Jurkat, Clone E6-1 (cell line): Measurements from ENCODE around the gene CHMP4A. TPM values are rescaled to one million over a fixed set of nuclear protein-coding genes. Genes with fewer than 3 reads are reported as not detected.
A peak's percentile ranks its signal among the peaks of the same experiment; 100 is the strongest.

Experiments used
- DNase-seq: peaks from one replicate; pipeline ENCODE4 v3.0.0-alpha.2; 2011; ENCODE audit warnings: low read depth, low spot score
- H3K4me3 ChIP-seq: 2 replicates; pipeline ENCODE4 v1.5.1; 2011; ENCODE audit warnings: mild to moderate bottlenecking, low read length, control low read depth, moderate library complexity
- polyA plus RNA-seq: library from polyadenylated mRNA; unstranded; fragments of >200 nt; gene quantifications from one replicate; pipeline ENCODE4 v1.2.1, GENCODE V29; 2012; ENCODE audit warnings: missing spikeins; ENCODE audit not compliant: insufficient read length, insufficient read depth

Gene CHMP4A, protein sequence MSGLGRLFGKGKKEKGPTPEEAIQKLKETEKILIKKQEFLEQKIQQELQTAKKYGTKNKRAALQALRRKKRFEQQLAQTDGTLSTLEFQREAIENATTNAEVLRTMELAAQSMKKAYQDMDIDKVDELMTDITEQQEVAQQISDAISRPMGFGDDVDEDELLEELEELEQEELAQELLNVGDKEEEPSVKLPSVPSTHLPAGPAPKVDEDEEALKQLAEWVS
- 114 TPM for polyA plus RNA-seq

DNA sequence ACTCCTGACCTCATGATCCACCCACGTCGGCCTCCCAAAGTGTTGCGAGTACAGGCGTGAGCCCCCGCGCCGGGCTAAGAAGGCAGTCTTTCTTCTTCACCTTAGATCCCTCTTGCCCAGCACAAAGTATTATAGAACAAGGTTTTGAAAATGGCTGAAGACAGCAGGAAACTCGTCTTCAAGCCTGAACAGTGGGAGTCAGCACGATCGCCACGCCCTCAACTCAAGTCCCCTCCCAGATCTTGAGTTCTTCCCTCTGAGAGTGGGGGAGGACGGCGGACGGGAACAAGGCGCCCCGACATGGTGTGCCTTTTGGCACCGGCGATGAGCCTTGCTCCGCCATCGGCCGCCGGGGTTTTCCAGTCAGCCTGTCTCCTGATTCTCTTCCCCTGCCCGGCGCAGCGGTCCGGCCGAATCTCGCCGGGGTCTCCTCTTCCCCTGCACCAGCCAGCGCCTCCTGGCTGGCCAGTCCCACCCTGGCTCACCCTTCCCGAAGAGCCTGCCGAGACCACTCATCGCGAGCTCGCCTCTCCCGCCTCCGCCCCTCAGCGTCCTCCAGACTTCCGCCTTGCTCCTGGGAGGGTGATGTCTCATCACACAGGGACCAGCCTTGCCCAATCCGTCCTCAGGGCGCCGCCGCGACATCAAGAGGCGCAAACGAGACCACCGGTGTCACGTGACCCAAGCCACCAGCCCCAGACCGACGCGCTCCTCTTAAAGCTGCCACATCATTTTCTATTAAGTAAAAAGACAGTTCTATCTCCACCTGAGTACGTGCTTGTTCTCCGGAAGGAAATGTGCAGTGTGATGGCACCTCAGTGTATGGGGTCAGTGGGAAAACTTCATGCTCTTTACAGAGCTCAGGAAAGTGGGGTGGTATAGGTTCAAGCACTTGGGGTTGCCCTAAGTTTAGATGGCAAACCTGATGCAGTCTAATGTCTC lies at the start of gene CHMP4A:
Gene CHMP4A, minus strand, starts transcription at position 565 of the 942 bp plus-strand sequence. Its CDS starts 49 bp downstream, at position 516.
- DNase-seq, result peak; percentile 96
- peak within 1 kb of the TSS; percentile 85 for H3K4me3 ChIP-seq

DNA sequence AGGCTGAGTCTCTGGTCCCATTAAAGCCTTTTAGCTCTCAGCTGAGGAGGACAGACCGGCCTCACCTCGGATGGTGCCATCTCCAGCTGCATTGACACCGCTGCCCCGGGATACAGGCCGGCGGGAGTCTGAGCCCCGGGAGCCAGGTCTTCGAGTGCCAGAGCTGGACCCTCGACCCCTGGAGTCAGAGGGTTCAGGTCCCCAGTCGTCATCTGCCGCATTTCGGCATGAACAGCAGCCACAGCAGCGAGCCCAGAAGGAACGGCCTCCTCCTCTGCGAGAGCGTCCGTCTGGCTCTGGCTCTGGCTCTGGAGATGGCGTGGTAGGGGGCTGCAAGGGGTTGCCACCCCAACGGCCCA lies 48.7 kb upstream of the CHMP4A start:
- DNase-seq, result no peak
- H3K4me3 ChIP-seq, result no peak overlapping the region

DNA sequence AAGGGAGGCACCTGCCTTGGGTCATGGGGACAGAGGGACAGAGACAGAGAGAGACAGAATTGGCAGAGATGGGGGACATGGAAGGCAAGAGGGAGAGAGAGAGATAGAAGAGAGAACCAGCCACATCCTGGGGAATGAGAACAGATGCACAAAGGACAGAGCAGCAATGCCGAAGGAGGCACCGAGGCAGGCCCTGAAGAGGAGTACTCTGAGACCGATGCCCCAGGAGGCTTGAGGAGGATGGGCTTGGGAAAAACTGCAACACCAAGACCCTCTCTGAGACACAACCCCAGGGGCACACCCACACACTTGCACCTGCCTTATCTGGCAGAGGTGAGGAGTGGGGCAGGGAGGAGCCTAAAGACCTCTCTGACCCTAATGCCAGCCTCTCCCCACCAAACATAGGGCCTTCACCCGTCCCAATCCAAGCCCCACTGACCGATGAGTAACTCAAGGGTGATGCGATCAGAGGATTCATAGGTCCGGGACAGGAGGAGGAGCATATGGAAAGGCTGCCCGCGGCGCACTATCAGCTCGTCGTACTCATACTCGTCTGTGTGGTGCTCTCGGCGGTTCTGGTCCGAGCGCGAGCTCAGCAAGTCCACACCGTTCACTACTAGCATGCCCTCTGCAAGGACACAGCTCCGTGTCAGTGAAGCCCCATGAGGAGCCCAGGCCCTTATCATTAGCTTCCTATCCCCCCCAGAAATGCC lies 48.1 kb upstream of the CHMP4A start:
- no peak for DNase-seq
- H3K4me3 ChIP-seq, result no peak overlapping the region

DNA sequence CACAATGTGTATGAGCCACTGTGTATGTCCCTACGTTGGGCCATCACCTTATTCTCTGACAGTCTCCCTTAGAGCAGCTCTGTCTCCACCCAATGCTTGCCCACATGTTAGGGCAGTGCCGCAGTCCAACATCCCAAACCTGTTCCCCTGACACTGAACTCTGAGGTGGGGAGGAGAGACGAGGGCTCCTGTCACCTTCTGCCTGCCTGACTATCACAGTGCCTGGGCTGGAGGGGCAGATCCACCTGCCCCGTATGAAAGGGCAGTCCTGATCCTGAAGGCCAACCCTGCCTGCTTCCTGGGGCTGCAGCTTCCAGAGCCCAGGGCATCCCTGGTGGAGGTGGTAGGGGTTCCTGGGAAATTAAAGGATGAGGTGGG lies 47.5 kb upstream of the CHMP4A start:
- H3K4me3 ChIP-seq, result no peak overlapping the region
- no peak for DNase-seq

DNA sequence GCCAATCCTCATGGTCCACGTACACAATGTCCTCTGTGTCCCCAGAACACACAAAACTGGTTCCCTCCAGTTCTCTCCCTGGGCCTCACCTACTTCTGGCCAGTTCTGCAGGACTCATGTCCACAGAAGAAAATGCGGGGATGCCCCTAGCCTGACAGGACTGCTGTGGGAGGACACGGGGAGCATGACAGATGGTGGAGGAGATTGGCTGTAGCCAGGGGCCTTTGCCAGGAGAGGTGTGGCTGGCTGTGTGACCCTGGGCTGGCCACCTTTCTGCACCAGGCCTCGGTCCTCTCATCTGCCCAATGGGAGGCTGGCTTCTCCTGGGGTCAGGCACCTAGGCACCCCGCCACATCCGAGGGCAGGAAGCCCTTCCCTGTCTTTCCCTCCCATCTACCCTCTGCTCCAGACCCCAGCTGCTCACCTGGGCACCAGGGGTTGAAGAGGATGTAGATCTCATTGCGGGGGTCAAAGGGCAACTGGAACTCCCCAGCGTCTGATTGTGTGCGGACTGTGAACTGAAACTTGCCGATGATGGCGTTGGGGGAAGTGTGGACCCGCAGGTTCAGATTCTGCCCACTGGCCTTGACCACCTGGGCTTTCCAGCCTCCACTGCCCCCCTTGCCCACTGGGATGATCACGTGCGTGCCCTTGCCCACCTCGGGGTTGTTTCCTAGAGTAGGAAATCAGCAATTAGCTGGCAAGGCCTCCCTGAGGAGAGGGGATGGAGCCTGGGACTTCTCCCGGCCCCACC lies 46.9 kb upstream of the CHMP4A start:
- H3K4me3 ChIP-seq, result no peak overlapping the region
- no peak for DNase-seq

DNA sequence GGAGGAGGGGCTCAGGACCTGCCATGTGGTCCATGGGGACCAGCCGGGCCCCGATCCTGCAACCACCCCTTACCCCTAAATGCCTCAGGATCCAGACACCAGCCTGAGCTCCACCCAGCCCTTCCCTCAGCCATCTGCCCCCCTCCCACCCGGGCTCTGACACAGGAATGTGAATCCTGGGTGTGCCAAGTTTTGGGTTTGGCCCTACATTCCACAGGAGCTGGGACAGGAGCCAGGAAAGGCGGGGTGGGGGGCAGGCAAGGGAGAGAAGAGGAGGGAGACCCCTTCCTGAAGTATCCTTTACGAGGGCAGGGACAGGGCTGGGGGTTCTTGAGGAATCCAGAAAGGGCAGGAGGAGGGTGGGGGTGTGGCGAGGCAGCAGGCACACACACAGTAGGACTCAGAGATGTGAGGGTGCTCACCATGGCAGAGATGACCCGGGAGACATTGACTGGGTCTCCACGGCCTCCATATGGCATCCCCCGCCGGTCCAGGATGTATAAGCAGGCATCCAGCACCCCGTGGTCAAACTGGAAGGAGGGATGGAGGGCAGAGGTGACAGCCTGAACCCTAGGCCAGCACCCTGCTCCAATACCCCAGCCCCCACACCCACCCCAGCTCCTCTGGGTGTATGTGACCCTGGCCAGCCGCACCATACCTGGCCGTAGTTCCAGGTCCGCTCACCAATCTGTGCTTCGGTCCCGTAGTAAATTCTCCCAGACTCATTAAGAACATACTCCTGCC lies 46.2 kb upstream of the CHMP4A start:
- no peak for DNase-seq
- no peak overlapping the region for H3K4me3 ChIP-seq

DNA sequence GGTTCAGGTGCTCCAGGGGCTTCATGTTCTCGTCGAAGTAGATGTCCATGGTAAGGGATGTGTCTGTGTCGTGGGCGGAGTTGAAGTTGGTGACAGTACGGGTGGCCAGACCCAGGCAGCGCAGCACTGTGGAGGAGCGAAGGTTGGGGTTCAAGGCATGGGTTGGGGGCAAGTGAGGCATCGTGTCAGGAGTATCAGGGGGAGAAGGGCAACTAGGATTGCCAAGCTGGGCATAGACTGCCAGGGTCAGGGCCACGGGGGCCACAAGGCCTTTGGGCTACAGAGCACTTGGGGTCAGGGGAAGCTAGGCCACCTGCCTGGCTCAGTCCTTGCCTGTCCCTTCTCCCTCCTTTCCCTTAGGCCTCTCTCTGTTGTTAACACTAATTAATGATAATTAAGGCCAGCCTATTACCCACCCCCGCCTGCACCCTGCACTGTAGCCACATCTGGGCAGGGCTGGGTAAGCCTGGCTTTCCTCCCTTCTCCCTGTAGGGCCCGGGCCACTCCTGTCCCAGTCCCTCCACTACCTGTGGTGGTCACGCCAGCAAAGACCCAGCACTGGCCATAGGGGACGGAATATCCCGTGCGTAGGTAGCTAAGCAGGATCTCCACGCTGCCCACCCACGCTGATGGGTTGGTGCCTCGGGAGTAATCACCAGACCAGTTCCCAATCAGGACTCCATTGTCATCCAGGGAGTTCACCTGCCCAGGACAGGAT lies 45.4 kb upstream of the CHMP4A start:
- DNase-seq, result no peak

DNA sequence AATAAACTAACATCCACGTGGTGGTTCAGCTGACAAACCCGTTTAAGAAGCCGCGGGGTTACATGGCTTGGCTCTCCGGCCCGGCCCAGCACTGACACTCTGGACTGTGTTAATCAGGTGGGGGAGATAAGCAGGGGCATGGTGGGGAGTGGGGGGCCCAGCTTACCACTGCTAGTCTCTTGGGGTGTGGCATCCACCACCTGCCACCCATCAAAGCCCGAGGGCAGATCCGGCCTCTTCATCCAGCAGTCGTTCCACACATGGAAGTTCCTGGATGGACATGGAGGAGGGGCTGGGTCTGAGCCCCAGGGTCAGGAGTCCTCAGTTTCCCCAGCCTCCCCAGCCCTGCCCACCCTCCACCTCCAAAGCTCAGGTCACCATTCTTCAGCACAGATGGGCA lies 44.8 kb upstream of the CHMP4A start:
- no peak overlapping the region for H3K4me3 ChIP-seq
- no peak for DNase-seq

More for the DNA sequence above, 45.4 kb upstream of the CHMP4A start:
- H3K4me3 ChIP-seq, result no peak overlapping the region

DNA sequence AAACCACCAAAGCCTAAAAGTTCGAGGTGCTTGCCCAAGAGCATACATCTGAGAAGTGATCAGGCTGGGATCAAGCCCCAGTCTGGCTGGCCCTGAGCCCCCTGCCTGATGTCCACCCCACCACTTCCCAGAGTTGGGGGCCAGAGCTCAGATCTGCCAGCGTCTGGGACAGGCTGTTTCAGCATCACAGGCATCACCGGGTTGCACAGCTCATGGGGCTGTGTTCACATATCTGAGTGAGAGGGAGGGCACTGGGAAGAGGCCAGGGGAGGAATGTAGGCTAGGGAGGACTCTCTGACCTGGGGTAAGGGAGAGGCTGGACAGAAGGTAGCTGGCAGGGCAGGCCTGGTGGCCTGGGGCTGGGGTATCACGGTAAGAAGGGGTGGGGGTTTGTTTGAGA lies 43.7 kb upstream of the CHMP4A start:
- no peak for DNase-seq
- H3K4me3 ChIP-seq, result no peak overlapping the region

DNA sequence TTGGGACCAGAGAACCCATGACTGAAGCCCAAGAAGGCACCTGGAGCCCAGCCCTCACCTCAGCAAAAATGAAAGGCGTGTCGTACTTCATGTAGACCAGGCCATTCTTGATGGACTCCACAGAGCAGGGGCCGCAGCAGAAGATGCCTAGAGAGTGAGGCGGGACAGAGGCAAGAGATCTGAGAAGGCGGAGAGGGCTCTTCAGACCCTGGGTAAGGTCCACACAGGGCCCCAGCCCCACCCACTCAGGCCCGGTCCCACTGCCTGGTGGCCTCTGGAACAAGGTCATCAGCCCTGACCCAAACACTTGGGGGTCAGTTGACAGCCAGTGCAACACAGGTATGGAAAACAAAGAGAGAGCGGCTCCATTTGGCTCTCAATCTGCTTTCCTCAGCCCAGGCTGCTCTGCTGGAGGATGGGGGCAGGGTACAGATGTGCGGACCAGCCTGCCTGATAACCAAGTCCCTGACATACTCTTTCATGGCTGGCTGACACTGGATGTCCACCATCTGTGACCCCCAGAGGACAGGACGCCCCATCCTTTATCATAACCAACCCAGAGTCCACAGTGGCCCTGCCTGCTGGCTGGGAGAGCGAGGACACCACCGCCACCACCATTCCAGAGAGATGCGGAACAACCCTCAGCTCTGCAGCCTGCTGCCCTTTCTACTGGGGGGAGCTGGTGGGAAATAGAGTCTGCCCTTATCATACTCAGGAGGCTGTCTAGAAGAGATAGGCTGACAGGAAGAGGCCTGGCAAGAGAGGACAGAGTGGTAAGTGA lies 42.8 kb upstream of the CHMP4A start:
- H3K4me3 ChIP-seq, result no peak overlapping the region
- no peak for DNase-seq

DNA sequence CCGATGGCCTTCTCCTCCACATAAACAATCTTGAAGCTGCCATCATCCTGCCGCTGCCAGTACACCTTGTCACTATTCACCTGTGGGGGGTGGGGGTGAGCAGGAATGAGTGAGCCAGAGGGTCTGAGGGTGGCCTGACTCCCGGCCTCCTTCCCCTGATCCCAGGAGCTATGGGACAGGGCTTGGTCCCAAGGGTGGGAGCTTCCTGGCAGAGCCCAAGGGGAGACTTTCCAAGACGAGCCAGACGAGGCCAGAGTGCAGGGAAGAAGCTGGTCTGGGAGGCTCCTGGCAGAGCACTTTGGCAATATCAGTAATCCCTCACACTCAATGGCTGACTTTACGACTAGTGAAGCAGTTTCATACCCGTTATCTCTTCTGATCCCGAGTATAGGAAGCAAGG lies 42.1 kb upstream of the CHMP4A start:
- no peak for DNase-seq
- no peak overlapping the region for H3K4me3 ChIP-seq

DNA sequence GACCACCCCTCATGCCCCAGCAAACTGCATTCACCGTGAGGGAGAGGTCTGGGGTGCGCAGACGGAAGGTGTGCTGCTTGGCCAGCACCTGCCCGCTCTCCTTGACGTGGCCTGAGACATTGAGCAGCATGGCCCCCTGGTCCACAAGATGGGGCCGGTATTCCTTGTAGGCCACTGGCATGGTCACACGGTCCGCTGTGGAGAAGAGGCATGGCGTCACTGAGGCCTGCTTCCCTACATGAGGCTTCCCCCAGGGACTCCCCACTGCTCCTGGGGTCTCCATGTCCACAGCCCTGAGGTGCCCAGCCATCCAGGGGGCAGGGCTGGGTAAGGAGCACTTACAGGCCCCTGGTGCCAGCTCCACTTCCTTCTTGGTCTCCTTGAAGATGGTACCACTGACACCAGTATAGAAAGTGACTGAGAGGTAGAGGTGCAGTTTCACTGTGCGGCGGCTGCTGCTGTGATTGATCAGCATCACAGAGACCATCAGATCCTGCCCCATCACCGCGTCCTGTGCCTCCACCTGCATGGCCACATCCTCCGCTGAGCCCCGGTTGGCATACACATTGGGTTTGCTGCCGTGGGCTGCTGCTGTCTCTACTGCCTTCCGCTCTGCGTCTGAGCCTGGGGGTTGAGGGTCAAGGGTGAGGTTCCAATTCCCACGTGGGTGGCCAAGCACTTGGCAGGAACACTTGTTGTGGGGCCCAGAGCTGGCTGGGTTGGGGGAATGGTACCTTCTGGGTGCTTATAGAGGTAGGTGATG lies 41.5 kb upstream of the CHMP4A start:
- no peak overlapping the region for H3K4me3 ChIP-seq
- no peak for DNase-seq

DNA sequence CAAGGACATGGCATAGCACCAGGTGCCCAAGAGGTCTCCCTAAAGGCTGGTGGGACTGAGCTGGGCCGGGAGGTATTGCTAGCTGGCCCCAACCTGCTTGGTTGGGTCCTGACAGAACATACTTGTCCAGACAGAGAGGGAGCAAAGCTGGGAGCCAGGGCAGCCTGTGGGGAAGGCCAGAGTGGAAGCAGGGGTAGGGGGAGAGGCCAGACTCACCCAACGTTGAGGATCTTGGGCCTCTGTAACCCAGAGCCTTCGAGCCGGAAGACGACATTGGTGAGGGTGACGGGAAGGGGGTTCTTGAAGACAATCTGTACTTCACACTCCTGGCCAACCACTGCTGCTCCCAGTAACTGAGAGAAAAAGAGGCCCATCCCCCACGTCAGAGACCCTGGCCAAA lies 40.6 kb upstream of the CHMP4A start:
- no peak overlapping the region for H3K4me3 ChIP-seq

DNA sequence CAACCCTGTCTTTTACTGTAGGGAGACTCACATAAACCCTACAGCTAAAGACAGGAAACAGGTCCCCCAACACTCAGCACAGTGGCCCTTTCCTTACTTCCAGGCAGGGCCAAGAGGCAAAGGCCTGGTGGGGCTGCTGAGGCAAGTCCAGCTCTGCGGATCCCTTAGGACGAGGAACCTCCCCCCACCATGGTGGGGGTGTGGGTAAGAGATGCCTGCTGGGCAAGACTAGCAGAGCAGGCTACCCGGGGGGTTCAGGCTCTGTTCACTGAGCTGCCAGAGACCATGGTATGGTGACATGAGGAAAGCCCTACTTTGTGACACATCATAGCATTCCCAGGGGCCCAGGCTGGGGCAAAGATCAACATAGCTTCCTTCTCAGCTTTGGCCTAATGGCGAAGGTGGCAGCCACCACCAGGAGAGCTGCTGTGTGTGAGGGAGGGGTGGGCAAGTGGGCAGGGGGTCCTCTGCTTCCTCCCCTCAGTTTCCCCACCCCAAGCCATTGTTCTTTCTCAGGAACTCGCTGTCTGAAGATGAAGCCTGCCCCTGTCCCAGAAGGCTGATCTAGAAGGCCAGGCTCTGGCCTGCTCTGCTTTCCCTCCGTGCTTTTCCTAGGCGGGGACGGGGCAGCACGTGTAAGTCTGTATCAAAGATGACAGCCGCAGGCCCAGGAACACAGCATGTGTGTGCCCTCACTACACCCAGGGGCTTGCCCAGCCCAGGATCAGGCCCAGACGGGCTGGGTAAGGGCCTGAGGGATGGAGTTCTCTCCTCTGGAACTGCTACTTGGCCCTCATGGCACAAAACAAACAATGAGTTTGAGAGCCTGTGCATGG lies 39.2 kb upstream of the CHMP4A start:
- no peak overlapping the region for H3K4me3 ChIP-seq
- DNase-seq, result no peak

More for the DNA sequence above, 40.6 kb upstream of the CHMP4A start:
- no peak for DNase-seq

DNA sequence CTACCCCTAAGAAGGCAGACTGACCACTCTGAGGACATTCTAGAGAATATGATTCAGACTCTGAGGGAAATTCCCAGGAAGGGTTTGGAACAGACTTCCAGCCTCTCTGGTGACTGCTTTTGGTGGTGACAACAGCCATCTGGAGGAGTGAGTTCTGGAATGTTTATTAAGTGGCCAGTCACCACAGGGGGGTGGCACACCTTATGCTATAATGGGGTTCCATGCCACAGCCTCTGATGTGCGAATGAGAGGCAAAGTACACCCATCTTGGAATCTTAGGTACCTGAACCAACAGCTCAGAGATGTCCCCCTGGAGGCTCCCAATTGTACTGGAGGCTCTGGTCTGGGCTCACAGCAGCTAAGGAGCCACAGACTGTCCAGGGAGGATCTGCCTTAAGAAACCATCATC lies 38.6 kb upstream of the CHMP4A start:
- H3K4me3 ChIP-seq, result no peak overlapping the region
- DNase-seq, result no peak

DNA sequence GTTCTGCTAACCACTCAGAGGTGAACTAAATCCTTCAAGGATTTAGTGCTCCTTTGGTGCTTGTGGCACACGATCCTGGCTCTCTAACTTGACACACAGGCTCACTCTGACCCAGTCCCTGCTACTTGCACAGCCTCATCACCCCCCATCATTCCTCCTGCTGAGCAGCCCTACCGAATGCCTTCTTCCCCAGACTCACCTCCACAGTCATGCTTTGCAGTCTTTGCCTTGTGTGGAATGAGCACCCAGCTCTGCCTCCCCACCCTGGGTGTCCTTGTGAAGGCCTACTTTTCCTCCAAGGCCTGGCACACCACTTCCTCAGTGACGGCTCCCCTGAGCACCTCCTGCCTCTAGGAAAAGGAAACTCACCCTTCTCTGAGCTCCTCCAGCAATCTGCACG lies 37.1 kb upstream of the CHMP4A start:
- H3K4me3 ChIP-seq, result no peak overlapping the region
- no peak for DNase-seq
